Kidney tubule cell (primary cell): ENCODE measurements around the gene BRIP1.
A peak's percentile ranks its signal among the peaks of the same experiment; 100 is the strongest.
"Not testable (repeated sequence)": the region's sequence is repeated elsewhere in the genome, so short reads cannot be mapped to it uniquely, and the experiment has no call there.

Experiments
- DNase-seq: peaks from one replicate; pipeline ENCODE4 v3.0.0-alpha.2; 2018; ENCODE audit warnings: low spot score

BRIP1 gene

GRCh38 chr17:61695779-61696337 lies 167.5 kb downstream of the BRIP1 start:
- DNase-seq: no peak

DNA sequence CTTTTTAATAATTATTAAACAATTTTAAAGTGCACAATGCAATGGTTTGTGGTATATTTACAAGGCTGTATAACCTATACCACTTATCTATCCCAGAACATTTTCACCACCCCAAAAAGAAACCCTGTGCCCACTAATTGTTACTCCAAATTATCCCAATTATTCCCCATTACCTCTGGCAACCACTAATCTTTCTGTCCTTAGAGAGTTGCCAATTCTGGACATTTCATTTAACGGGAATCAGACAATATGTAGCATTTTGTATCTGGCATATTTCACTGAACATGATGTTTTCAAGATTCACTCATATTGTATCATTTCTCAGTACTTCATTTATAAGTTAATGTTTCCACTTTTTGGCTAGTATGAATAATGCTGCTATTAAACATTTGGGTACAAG lies 169.2 kb downstream of the BRIP1 start:
- no peak for DNase-seq

DNA sequence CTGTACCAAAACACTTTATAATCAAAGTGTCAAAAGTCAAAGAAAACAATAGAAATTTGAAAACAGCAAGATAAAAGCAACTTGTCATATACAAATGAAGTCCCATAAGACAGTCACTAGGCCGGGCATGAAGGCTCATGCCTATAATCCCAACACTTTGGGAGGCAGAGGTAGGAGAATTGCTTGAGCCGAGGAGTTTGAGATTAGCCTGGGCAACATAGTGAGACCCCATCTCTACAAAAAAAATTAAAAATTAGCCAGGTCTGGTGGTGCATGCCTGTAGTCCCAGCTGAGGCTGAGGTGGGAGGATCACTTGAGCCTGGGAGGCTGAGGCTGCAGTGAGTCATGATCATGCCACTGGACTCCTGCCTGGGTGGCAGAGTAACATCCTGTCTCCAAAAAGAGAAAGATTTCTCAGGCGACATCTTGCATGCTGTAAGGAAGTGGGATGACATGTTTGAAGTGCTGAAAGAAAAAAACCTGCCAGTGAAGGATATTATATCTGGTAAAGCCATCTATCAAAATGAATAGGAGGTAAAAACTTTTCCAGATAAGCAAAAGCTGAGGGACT lies 173.6 kb downstream of the BRIP1 start:
- DNase-seq: peak; percentile 48

GRCh38 chr17:61687769-61688168 lies 175.6 kb downstream of the BRIP1 start:
- no peak for DNase-seq

GRCh38 chr17:61686113-61686512 lies 177.2 kb downstream of the BRIP1 start:
- DNase-seq: no peak

- no peak for DNase-seq
These were observed 178.5 kb downstream of the BRIP1 start for GRCh38 chr17:61684818-61685217.

DNA sequence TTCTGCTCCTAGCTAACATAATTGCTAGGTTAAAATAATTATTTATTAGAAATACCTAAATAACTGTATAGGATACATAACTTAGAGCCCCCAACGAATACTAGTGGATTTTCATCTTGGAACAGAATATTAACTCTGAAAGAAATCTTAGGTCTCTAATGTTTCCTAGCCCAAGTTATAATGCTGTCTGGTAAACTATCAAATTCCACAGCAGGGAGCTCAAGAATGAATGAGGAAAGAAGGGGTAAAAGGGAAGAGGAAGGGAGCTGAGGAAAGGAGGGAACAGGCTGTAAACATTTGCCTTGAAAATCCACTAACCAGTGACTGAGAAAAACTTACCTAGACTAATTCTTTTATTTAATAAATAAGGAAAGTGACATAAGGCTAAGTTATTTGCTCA lies 179.2 kb downstream of the BRIP1 start:
- DNase-seq: no peak

GRCh38 chr17:61683466-61683865 lies 179.9 kb downstream of the BRIP1 start:
- no peak for DNase-seq

- no peak for DNase-seq
These were observed 182.4 kb downstream of the BRIP1 start for GRCh38 chr17:61680921-61681320.

GRCh38 chr17:61678339-61678738 lies 185.0 kb downstream of the BRIP1 start:
- DNase-seq: no peak

GRCh38 chr17:61677150-61677811 lies 186.0 kb downstream of the BRIP1 start:
- DNase-seq: not testable (repeated sequence)

DNA sequence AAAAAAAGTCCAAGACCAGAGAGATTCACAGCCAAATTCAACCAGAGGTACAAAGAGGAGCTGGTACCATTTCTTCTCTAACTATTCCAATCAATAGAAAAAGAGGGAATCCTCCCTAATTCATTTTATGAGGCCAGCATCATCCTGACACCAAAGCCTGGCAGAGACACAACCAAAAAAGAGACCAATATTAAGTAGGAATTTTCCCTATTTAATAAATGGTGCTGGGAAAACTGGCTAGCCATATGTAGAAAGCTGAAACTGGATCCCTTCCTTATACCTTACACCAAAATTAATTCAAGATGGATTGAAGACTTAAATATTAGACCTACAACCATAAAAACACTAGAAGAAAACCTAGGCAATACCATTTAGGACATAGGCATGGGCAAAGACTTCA lies 186.8 kb downstream of the BRIP1 start:
- DNase-seq: not testable (repeated sequence)

GRCh38 chr17:61674609-61675008 lies 188.7 kb downstream of the BRIP1 start:
- DNase-seq: not testable (repeated sequence)

- not testable (repeated sequence) for DNase-seq
These were observed 190.1 kb downstream of the BRIP1 start for GRCh38 chr17:61673019-61673897.

- no peak for DNase-seq
These were observed 191.2 kb downstream of the BRIP1 start for GRCh38 chr17:61672140-61672539.

- no peak for DNase-seq
These were observed 192.6 kb downstream of the BRIP1 start for GRCh38 chr17:61670691-61671090.

DNA sequence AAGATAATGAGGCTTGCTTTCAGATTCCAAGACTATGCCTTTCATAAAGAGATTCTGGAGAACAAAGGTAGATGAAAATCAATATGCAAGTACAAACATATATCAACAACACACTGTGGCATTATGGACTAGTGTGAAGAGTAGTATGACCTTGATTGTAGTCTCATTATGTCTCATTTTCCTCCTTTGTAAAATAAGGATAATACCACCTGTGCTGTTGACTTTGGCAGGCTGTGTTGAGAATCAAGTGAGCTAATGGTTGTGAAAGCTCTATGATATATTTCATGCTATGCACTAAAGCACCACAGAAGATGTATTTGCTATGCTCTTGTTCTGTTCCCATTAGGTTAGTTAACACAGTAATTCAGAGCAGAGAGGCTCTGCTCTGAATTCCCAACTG lies 193.8 kb downstream of the BRIP1 start:
- DNase-seq: no peak

GRCh38 chr17:61668486-61668885 lies 194.8 kb downstream of the BRIP1 start:
- no peak for DNase-seq

- DNase-seq: not testable (repeated sequence)
These were observed 196.8 kb downstream of the BRIP1 start for GRCh38 chr17:61666406-61667088.

DNA sequence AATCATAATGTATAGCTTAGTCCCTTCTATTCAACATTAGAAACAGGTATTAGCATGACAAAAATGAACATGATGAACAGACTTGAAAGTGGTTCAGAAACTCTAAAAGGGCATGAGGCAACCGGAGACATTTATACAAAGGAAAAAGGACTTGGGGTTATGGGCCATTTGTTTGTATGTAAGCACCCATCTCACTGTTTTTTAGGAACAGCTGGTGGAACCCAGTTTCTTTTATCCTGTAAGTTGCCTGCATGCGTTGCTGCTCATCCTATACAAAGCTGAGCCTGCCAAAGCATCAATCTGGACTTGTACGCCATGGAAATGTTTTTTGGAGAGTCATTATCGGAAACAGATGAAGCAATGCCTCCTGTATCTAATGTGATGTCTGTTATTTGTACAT lies 200.0 kb downstream of the BRIP1 start:
- DNase-seq: no peak

- no peak for DNase-seq
These were observed 200.6 kb downstream of the BRIP1 start for GRCh38 chr17:61662741-61663140.

- no peak for DNase-seq
These were observed 201.1 kb downstream of the BRIP1 start for GRCh38 chr17:61662186-61662585.
